Adrenal gland (tissue), 12 donors: ENCODE data around the gene PDYN. TPM values are rescaled to one million over a fixed set of nuclear protein-coding genes. Genes with fewer than 3 reads are reported as not detected.
A peak's percentile ranks its signal among the peaks of the same experiment; 100 is the strongest.

Experiments
- DNase-seq, 7 donors: peaks; one replicate each; pipeline ENCODE4 v3.0.0-alpha.2; 2019 to 2020
- H3K27ac ChIP-seq, 5 donors: fragments of 200-600 bp; sonication (generic) in 4 of 5; 1 replicate in 3 of 5; 2 replicates in 2 of 5; pipeline versions ENCODE4 v1.5.1 to v1.8.0; 2016 to 2020; ENCODE audit warnings: mild to moderate bottlenecking in 1 of 5
- H3K27me3 ChIP-seq: fragments of 200-600 bp; 2 replicates; pipeline ENCODE4 v1.8.0; 2021
- H3K36me3 ChIP-seq, 2 donors: fragments of 200-600 bp; replicated peaks in 1 of 2; 1 replicate in 1 of 2; 2 replicates in 1 of 2; pipeline versions ENCODE4 v1.5.1 to v1.8.0; 2018 to 2022
- H3K4me1 ChIP-seq, 2 donors: fragments of 200-600 bp; replicated peaks in 1 of 2; 1 replicate in 1 of 2; 2 replicates in 1 of 2; pipeline versions ENCODE4 v1.5.1 to v1.8.0; 2018 to 2021
- H3K4me3 ChIP-seq, 4 donors: fragments of 200-600 bp; sonication (generic) in 3 of 4; one replicate each; pipeline ENCODE4 v1.5.1; 2016 to 2018
- H3K9me3 ChIP-seq, 3 donors: fragments of 200-600 bp; sonication (generic) in 1 of 3; replicated peaks in 1 of 3; 1 replicate in 2 of 3; 2 replicates in 1 of 3; pipeline versions ENCODE4 v1.5.1 to v1.8.0; 2016 to 2021
- CTCF ChIP-seq, 6 experiments: fragments of 450-650 bp in 4 of 6; fragments of 200-600 bp in 2 of 6; sonication (generic) in 1 of 6; IDR thresholded peaks; 1 replicate in 5 of 6; 2 replicates in 1 of 6; pipeline versions ENCODE4 v1.5.1 to v1.8.0; 2016 to 2021; ENCODE audit warnings: antibody characterized with exemption in 6 of 6, mild to moderate bottlenecking in 2 of 6, moderate library complexity in 1 of 6
- POLR2A ChIP-seq, 2 donors: fragments of 450-650 bp; IDR thresholded peaks; one replicate each; pipeline ENCODE4 v1.6.1; 2017; ENCODE audit warnings: antibody characterized with exemption in 2 of 2, mild to moderate bottlenecking in 2 of 2, moderate library complexity in 1 of 2
- WGBS, 4 donors: extraction: QIAGEN DNeasy Blood & Tissue Kit in 2 of 4; methylation state at CpG; one replicate each; pipeline versions ENCODE4 v1.1.5 to v1.1.7; 2013 to 2017; 5-methylcytosine and 5-hydroxymethylcytosine counted together
- intact Hi-C, 2 donors: fragments of 100-400 bp; cut with DNase I; formaldehyde crosslinking; loops; one replicate each; pipeline versions ENCODE4 v1.14.1 to v1.15.0; 2022 to 2023
- polyA plus RNA-seq, 3 donors: library from polyadenylated mRNA; stranded (reverse); fragments of 200-250 nt in 2 of 3; fragments of 350-450 nt in 1 of 3; fragmentation: Illumina TruSeq in 1 of 3; extraction: RNeasy Lipid Tissue Mini Kit (QIAGEN cat#74804) in 1 of 3; gene quantifications; one replicate each; pipeline ENCODE4 v1.2.3, GENCODE V29; 2013 to 2014
- total RNA-seq, 9 donors: library from RNA; depleted of rRNA in 4 of 9; stranded (reverse); fragments of >200 nt in 4 of 9; fragments of 120-200 nt in 1 of 9; fragmentation: NEBNext Ultra II Directional in 1 of 9; extraction: Animal tissue kit (Norgen Biotek cat#: 25700) in 1 of 9; gene quantifications; one replicate each; pipeline versions ENCODE4 v1.1.0 to v1.2.4, GENCODE V29; 2013 to 2023
- donor health status: healthy with polysubstance abuse.
- donor health status: Bipolar disorder and iron deficiency.
- donor health status: DM: yes; HTN: yes; CAD: no.
- donor health status: DM: no; HTN: no; CAD: no.
- donor health status: DM: no; HTN: no; CAD: no.
- donor health status: DM: yes; HTN: yes; CAD: no.

PDYN gene
- total and polyA plus RNA-seq, 12 donors: not detected

GRCh38 chr20:1995531-1996310 is 1.9 kb upstream of the PDYN start:
- Histone ChIP-seq H3K27ac (no peak overlapping the region), H3K27me3 (peaks cover 4% of the 10 kb centered on the region), H3K36me3 (no peaks in the 10 kb centered on the region), H3K4me1 (no peaks in the 10 kb centered on the region), H3K9me3 (no peaks in the 10 kb centered on the region), H3K4me3 (no peak overlapping the region)
- WGBS, 4 donors: 77 to 84% (median 78%) methylated on average over 7 to 10 of the region's 10 CpGs
- TF ChIP-seq CTCF (IDR thresholded peaks at IDR 0.05): no peak
- TF ChIP-seq POLR2A (IDR thresholded peaks at IDR 0.05): no peak
- intact Hi-C loops: no loop called here
- DNase-seq: peak in 1 of 7 donors; percentile 7

GRCh38 chr20:1994627-1995026 is 769 bp upstream of the PDYN start:
- Histone ChIP-seq H3K27me3 (peaks cover 4% of the 10 kb centered on the region), H3K9me3 (no peaks in the 10 kb centered on the region), H3K36me3 (no peaks in the 10 kb centered on the region), H3K27ac (no peak overlapping the region), H3K4me1 (no peaks in the 10 kb centered on the region), H3K4me3 (no peak overlapping the region)
- intact Hi-C loops: no loop called here
- WGBS, 4 donors: 74 to 87% (median 86%) methylated on average over 12 to 14 of the region's 14 CpGs
- DNase-seq: peak in 1 of 7 donors; percentile 4
- TF ChIP-seq POLR2A (IDR thresholded peaks at IDR 0.05): no peak
- TF ChIP-seq CTCF (IDR thresholded peaks at IDR 0.05): no peak

GRCh38 chr20:1992359-1993110 is 1.3 kb downstream of the PDYN start:
- WGBS, 4 donors: 31 to 41% (median 39%) methylated on average over 8 of the region's 8 CpGs
- DNase-seq: peak in 1 of 7 donors; percentile 5
- Histone ChIP-seq H3K9me3 (no peaks in the 10 kb centered on the region), H3K36me3 (no peaks in the 10 kb centered on the region), H3K4me3 (no peak overlapping the region), H3K4me1 (no peaks in the 10 kb centered on the region), H3K27me3 (peaks cover 4% of the 10 kb centered on the region), H3K27ac (no peak overlapping the region)
- intact Hi-C loops: no loop called here
- no peak for TF ChIP-seq CTCF (IDR thresholded peaks at IDR 0.05)
- TF ChIP-seq POLR2A (IDR thresholded peaks at IDR 0.05): no peak

GRCh38 chr20:1987826-1988225 is 6.0 kb downstream of the PDYN start:
- 28 to 43% (median 35%) methylated on average over 3 of the region's 3 CpGs for WGBS, 4 donors
- Histone ChIP-seq H3K27ac (no peak overlapping the region), H3K36me3 (no peaks in the 10 kb centered on the region), H3K27me3 (peaks cover 4% of the 10 kb centered on the region), H3K4me1 (no peaks in the 10 kb centered on the region), H3K9me3 (no peaks in the 10 kb centered on the region), H3K4me3 (no peak overlapping the region)
- TF ChIP-seq POLR2A (IDR thresholded peaks at IDR 0.05) (no peak), CTCF (IDR thresholded peaks at IDR 0.05) (no peak)
- peak in 3 of 7 donors; percentile 8 to 26 (median 16) for DNase-seq
- intact Hi-C loops: no loop called here
